ENCODE measurements around the gene EXOC1L. TPM values are rescaled to one million over a fixed set of nuclear protein-coding genes. Genes with fewer than 3 reads are reported as not detected.

Gene EXOC1L
- polyA plus RNA-seq, 2 of the 4 experiments (the other 2 are of a cell fraction): not detected

DNA sequence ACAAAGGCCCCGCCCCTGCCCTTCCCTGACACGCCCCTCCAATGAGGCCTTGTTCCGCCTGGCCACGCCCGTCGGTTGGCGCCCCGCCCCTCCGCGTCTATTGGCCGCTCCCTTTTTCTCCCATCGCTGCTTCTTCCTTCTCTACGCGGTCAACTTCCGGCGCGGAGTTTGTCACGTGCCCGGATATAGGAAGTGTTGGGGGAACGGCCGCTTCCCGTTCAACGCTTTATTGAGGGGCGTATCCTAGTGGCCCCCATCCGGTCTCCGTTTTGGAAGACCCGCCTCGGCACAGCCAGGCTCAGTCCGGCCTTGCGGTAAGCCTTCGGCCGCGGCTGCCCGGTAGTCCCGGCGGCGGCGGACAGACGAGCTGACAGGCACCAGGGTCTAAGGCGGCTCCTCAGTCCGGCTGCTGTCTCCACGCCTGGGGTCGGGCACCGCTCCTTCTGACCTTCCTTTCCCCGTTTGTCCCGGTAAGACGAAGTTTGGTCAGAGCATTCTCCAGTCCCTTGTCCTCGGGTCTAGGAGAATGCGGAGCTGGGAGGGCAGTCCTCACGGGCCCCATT, 34.0 kb downstream of the EXOC1L start, which contains the start of gene EXOC1 (continued):
- TF ChIP-seq SREBF2 (IDR thresholded peaks at IDR 0.05) (no peak), ZSCAN20 (CRISPR knock-in tag; IDR thresholded peaks at IDR 0.05) (no peak), CHD4 (IDR thresholded peaks at IDR 0.05; ENCODE audit: borderline replicate concordance) (no peak), HEYL (CRISPR knock-in tag; IDR thresholded peaks at IDR 0.05) (no peak), HOXA7 (CRISPR knock-in tag; IDR thresholded peaks at IDR 0.05) (no peak), PHF8 (IDR thresholded peaks at IDR 0.05; ENCODE audit: borderline replicate concordance, low read depth) (peak; percentile 90; the same call in 1 of the 2 replicates), KDM5A (IDR thresholded peaks at IDR 0.05) (no peak), FOSL2 (IDR thresholded peaks at IDR 0.05) (no peak), FOSL2 (CRISPR knock-in tag; IDR thresholded peaks at IDR 0.05) (no peak), CHD2 (IDR thresholded peaks at IDR 0.05; ENCODE audit: low read length, partially characterized antibody) (no peak), POLR2AphosphoS2 (conservative IDR thresholded peaks at IDR 0.05; ENCODE audit: low read length) (no peak), BHLHE40 (IDR thresholded peaks at IDR 0.05; ENCODE audit: low read depth, low read length) (no peak), FOSB (CRISPR knock-in tag; IDR thresholded peaks at IDR 0.05) (no peak), MAFK (IDR thresholded peaks at IDR 0.05; ENCODE audit: partially characterized antibody) (no peak), CBX2 (IDR thresholded peaks at IDR 0.05; ENCODE audit: borderline replicate concordance, low read depth) (no peak), KDM1A (IDR thresholded peaks at IDR 0.05; ENCODE audit: low read depth) (no peak), NPAS2 (CRISPR knock-in tag; IDR thresholded peaks at IDR 0.05; ENCODE audit: borderline replicate concordance) (no peak), CEBPB (IDR thresholded peaks at IDR 0.05) (no peak), JUNB (IDR thresholded peaks at IDR 0.05) (no peak), ZNF302 (CRISPR knock-in tag; IDR thresholded peaks at IDR 0.05) (no peak), HDAC2 (IDR thresholded peaks at IDR 0.05) (no peak), SMC3 (IDR thresholded peaks at IDR 0.05) (no peak), TFCP2L1 (CRISPR knock-in tag; IDR thresholded peaks at IDR 0.05) (no peak), MYC (IDR thresholded peaks at IDR 0.05; ENCODE audit: borderline replicate concordance, low read length) (peak; percentile 14; the same call in 1 of the 2 replicates), ZC3H11A (IDR thresholded peaks at IDR 0.05) (no peak), RAD21 (conservative IDR thresholded peaks at IDR 0.05 in 1 of 2, IDR thresholded peaks at IDR 0.05 in 1 of 2) (no peak), MAZ (IDR thresholded peaks at IDR 0.05; ENCODE audit: borderline replicate concordance, low read depth, low read length) (no peak), FOXS1 (CRISPR knock-in tag; IDR thresholded peaks at IDR 0.05) (no peak), HOXB13 (CRISPR knock-in tag; IDR thresholded peaks at IDR 0.05; ENCODE audit: low read depth) (no peak)
- TF ChIP-seq, protein P1, sequence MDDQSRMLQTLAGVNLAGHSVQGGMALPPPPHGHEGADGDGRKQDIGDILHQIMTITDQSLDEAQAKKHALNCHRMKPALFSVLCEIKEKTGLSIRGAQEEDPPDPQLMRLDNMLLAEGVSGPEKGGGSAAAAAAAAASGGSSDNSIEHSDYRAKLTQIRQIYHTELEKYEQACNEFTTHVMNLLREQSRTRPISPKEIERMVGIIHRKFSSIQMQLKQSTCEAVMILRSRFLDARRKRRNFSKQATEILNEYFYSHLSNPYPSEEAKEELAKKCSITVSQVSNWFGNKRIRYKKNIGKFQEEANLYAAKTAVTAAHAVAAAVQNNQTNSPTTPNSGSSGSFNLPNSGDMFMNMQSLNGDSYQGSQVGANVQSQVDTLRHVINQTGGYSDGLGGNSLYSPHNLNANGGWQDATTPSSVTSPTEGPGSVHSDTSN (IDR thresholded peaks at IDR 0.05): no peak
- TF ChIP-seq, protein P2, sequence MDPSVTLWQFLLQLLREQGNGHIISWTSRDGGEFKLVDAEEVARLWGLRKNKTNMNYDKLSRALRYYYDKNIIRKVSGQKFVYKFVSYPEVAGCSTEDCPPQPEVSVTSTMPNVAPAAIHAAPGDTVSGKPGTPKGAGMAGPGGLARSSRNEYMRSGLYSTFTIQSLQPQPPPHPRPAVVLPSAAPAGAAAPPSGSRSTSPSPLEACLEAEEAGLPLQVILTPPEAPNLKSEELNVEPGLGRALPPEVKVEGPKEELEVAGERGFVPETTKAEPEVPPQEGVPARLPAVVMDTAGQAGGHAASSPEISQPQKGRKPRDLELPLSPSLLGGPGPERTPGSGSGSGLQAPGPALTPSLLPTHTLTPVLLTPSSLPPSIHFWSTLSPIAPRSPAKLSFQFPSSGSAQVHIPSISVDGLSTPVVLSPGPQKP (IDR thresholded peaks at IDR 0.05; ENCODE audit: low read depth, low read length): no peak
- TF ChIP-seq, protein P3, sequence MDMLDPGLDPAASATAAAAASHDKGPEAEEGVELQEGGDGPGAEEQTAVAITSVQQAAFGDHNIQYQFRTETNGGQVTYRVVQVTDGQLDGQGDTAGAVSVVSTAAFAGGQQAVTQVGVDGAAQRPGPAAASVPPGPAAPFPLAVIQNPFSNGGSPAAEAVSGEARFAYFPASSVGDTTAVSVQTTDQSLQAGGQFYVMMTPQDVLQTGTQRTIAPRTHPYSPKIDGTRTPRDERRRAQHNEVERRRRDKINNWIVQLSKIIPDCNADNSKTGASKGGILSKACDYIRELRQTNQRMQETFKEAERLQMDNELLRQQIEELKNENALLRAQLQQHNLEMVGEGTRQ (IDR thresholded peaks at IDR 0.05): peak; percentile 92
- TF ChIP-seq, protein P4, sequence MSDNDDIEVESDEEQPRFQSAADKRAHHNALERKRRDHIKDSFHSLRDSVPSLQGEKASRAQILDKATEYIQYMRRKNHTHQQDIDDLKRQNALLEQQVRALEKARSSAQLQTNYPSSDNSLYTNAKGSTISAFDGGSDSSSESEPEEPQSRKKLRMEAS (IDR thresholded peaks at IDR 0.05): peak; percentile 44; the same call in 1 of the 2 replicates
- TF ChIP-seq, protein P5, sequence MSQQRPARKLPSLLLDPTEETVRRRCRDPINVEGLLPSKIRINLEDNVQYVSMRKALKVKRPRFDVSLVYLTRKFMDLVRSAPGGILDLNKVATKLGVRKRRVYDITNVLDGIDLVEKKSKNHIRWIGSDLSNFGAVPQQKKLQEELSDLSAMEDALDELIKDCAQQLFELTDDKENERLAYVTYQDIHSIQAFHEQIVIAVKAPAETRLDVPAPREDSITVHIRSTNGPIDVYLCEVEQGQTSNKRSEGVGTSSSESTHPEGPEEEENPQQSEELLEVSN (IDR thresholded peaks at IDR 0.05; ENCODE audit: borderline replicate concordance, low read depth): no peak
- TF ChIP-seq, protein P6, sequence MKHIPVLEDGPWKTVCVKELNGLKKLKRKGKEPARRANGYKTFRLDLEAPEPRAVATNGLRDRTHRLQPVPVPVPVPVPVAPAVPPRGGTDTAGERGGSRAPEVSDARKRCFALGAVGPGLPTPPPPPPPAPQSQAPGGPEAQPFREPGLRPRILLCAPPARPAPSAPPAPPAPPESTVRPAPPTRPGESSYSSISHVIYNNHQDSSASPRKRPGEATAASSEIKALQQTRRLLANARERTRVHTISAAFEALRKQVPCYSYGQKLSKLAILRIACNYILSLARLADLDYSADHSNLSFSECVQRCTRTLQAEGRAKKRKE (CRISPR knock-in tag; IDR thresholded peaks at IDR 0.05; ENCODE audit: low read depth): no peak
- TF ChIP-seq, protein P7, sequence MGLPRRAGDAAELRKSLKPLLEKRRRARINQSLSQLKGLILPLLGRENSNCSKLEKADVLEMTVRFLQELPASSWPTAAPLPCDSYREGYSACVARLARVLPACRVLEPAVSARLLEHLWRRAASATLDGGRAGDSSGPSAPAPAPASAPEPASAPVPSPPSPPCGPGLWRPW (IDR thresholded peaks at IDR 0.05): no peak
- TF ChIP-seq, protein P8, sequence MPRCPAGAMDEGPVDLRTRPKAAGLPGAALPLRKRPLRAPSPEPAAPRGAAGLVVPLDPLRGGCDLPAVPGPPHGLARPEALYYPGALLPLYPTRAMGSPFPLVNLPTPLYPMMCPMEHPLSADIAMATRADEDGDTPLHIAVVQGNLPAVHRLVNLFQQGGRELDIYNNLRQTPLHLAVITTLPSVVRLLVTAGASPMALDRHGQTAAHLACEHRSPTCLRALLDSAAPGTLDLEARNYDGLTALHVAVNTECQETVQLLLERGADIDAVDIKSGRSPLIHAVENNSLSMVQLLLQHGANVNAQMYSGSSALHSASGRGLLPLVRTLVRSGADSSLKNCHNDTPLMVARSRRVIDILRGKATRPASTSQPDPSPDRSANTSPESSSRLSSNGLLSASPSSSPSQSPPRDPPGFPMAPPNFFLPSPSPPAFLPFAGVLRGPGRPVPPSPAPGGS (IDR thresholded peaks at IDR 0.05): no peak

Measured in A549 (cell line).